Upper lobe of left lung (tissue), 6 donors: ENCODE measurements around the gene ATXN2. TPM values are rescaled to one million over a fixed set of nuclear protein-coding genes. Genes with fewer than 3 reads are reported as not detected.
"Not testable (repeated sequence)": the region's sequence is repeated elsewhere in the genome, so short reads cannot be mapped to it uniquely, and the experiment has no call there.

Source experiments
- ATAC-seq, 2 donors: fragments of 200-7000 bp; cut with Tn5 transposase; one replicate each; pipeline ENCODE4 v1.9.1; 2022; ENCODE audit warnings: mild to moderate bottlenecking in 2 of 2, moderate library complexity in 2 of 2; ENCODE audit not compliant: low FRiP score in 2 of 2
- DNase-seq, 2 donors: peaks; one replicate each; pipeline ENCODE4 v3.0.0-alpha.2; 2019 to 2020
- H3K27ac ChIP-seq, 4 donors: fragments of 200-600 bp; sonication (generic); one replicate each; pipeline ENCODE4 v1.5.1; 2016 to 2019
- H3K27me3 ChIP-seq, 4 donors: fragments of 200-600 bp; sonication (generic); one replicate each; pipeline ENCODE4 v1.5.1; 2017 to 2019
- H3K36me3 ChIP-seq, 4 donors: fragments of 200-600 bp; sonication (generic); one replicate each; pipeline ENCODE4 v1.5.1; 2016 to 2019
- H3K4me1 ChIP-seq, 4 donors: fragments of 200-600 bp; sonication (generic); one replicate each; pipeline ENCODE4 v1.5.1; 2018 to 2019
- H3K4me3 ChIP-seq, 4 donors: fragments of 200-600 bp; sonication (generic); one replicate each; pipeline ENCODE4 v1.5.1; 2017 to 2019; ENCODE audit warnings: mild to moderate bottlenecking in 2 of 4, moderate library complexity in 1 of 4
- H3K9me3 ChIP-seq, 4 donors: fragments of 200-600 bp; sonication (generic); one replicate each; pipeline ENCODE4 v1.5.1; 2018 to 2019
- EP300 ChIP-seq, 4 donors: sonication (generic); formaldehyde crosslinking; IDR thresholded peaks; one replicate each; pipeline ENCODE4 v1.5.1; 2017; ENCODE audit warnings: antibody characterized with exemption in 4 of 4, control low read depth in 2 of 4
- POLR2A ChIP-seq, 4 donors: fragments of 450-650 bp; IDR thresholded peaks; one replicate each; pipeline ENCODE4 v1.5.1; 2016 to 2017; ENCODE audit warnings: antibody characterized with exemption in 4 of 4, mild to moderate bottlenecking in 2 of 4
- POLR2AphosphoS5 ChIP-seq, 2 donors: sonication (generic); formaldehyde crosslinking; IDR thresholded peaks; one replicate each; pipeline ENCODE4 v1.5.1; 2017; ENCODE audit warnings: antibody characterized with exemption in 2 of 2
- WGBS, 2 donors: methylation state at CpG; one replicate each; pipeline ENCODE4 v1.1.5; 2017 to 2018; 5-methylcytosine and 5-hydroxymethylcytosine counted together
- small RNA-seq, 4 donors: library from RNA; depleted of rRNA; stranded (forward); fragments of <200 nt; gene quantifications; one replicate each; pipeline ENCODE3, GENCODE V24; 2016
- total RNA-seq, 6 donors: library from RNA; depleted of rRNA in 4 of 6; stranded (reverse); fragments of >200 nt in 4 of 6; gene quantifications; one replicate each; pipeline versions ENCODE4 v1.1.0 to v1.2.1, GENCODE V29; 2016 to 2021
- TF ChIP-seq, protein P1 (sequence below), 6 experiments: fragments of 450-650 bp in 4 of 6; fragments of 200-600 bp in 2 of 6; sonication (generic) in 2 of 6; IDR thresholded peaks; one replicate each; pipeline ENCODE4 v1.5.1; 2016 to 2019; ENCODE audit warnings: antibody characterized with exemption in 6 of 6
- donor health status: DM: no; HTN: no; CAD: no; lungs with moderate emphysema.
- donor health status: DM: no; HTN: yes; CAD: no; lungs with severe emphysema.

Gene ATXN2
- total RNA-seq, 6 donors from 2014 or later, result 50.7 to 189 (median 75.2) TPM

DNA sequence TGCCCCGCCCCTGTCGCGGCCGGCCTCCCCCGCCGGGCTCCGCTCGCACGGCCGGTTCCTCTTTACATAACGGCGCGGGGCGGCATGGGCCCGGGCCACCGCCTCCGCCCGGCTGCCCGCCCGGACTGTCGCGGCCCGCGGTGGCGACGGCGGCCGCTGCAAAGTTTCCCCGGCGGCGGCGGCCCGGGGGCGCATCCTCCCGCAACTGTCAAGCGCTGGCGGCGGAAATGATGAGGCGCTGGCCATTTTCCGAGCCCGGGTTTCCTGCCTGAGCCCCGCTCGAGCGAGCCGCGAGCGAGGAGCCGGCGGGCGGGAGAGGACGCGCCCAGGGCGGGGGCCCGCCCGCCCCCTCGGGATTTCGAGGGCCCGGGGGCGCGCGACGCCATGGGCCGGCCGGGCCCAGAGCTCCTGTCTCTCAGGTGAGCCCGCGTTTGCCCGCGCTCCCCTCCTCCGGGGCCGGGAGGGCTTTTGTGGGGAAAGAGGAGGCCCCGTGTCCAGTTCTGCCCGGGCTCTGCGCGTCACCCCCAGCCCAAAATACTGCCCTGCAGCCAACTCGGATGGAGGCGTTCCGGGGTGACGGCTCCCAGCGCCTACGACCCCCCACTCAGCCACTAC is 193.1 kb downstream of the ATXN2 start, which contains the start of gene SH2B3:
Gene SH2B3 (plus strand): TSS at position 65 of the 615 bp plus-strand sequence. CDS start 12,223 bp downstream, outside the sequence.
- Histone ChIP-seq H3K36me3 (no peaks in the 10 kb centered on the region), H3K27ac (peak within 1 kb of the TSS; percentile 91 to 96 (median 93)), H3K4me1 (peaks cover 62 to 77% (median 75%) of the 10 kb centered on the region in 4 donors), H3K9me3 (no peaks in the 10 kb centered on the region), H3K4me3 (peak within 1 kb of the TSS; percentile 79 to 97 (median 87)), H3K27me3 (no peaks in the 10 kb centered on the region)
- DNase-seq (no peak), ATAC-seq (peak in 1 of 2 donors; percentile 28)
- peak in 3 of 4 donors; percentile 67 to 85 (median 72) for TF ChIP-seq POLR2A (IDR thresholded peaks at IDR 0.05)
- TF ChIP-seq POLR2AphosphoS5 (IDR thresholded peaks at IDR 0.05), result peak in 1 of 2 donors; percentile 53
- TF ChIP-seq, protein P1, sequence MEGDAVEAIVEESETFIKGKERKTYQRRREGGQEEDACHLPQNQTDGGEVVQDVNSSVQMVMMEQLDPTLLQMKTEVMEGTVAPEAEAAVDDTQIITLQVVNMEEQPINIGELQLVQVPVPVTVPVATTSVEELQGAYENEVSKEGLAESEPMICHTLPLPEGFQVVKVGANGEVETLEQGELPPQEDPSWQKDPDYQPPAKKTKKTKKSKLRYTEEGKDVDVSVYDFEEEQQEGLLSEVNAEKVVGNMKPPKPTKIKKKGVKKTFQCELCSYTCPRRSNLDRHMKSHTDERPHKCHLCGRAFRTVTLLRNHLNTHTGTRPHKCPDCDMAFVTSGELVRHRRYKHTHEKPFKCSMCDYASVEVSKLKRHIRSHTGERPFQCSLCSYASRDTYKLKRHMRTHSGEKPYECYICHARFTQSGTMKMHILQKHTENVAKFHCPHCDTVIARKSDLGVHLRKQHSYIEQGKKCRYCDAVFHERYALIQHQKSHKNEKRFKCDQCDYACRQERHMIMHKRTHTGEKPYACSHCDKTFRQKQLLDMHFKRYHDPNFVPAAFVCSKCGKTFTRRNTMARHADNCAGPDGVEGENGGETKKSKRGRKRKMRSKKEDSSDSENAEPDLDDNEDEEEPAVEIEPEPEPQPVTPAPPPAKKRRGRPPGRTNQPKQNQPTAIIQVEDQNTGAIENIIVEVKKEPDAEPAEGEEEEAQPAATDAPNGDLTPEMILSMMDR (IDR thresholded peaks at IDR 0.05), result no peak
- TF ChIP-seq EP300 (IDR thresholded peaks at IDR 0.05), result no peak
- WGBS, 2 donors, result 0% methylated on average over 8 of the region's 80 CpGs; no CpG with 5 or more reads in 1 of the 2 donors

DNA sequence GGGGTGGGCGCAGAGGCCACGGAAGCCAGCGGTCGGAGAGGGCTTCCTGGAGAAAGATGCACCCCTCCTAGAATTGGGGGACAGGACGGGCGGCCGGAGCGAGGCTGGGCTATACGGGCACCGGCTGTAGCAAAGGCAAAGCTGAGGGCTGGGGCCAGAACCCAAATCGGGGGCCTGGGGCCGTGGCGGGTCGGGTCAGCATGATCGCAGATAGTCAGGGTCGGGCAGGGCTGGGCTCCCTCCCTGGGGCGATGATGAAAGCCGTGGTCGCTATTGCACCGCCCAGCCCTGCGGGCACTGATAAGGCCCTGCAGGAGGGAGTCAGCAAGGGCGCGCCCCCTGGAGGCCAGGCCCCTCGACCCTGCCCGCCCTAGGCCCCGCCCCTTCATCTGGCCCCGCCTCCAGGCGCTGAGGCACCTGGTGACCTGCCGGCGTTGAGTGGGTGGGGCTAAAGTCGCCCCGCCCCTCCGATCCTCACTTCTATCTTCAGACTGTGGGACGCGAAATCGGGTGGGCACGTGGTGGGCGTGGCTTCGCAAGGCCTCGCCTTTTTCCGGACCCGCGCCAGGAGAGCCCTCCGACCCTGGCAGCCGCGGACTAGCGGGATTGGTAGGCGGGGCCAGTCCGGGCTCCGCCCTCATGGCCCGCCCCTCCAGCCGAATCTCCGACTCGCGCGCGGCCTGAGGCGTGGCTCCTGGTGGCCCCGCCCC is 193.8 kb downstream of the ATXN2 start:
- 1 to 2% methylated on average over 10 to 14 of the region's 59 CpGs for WGBS, 2 donors

DNA sequence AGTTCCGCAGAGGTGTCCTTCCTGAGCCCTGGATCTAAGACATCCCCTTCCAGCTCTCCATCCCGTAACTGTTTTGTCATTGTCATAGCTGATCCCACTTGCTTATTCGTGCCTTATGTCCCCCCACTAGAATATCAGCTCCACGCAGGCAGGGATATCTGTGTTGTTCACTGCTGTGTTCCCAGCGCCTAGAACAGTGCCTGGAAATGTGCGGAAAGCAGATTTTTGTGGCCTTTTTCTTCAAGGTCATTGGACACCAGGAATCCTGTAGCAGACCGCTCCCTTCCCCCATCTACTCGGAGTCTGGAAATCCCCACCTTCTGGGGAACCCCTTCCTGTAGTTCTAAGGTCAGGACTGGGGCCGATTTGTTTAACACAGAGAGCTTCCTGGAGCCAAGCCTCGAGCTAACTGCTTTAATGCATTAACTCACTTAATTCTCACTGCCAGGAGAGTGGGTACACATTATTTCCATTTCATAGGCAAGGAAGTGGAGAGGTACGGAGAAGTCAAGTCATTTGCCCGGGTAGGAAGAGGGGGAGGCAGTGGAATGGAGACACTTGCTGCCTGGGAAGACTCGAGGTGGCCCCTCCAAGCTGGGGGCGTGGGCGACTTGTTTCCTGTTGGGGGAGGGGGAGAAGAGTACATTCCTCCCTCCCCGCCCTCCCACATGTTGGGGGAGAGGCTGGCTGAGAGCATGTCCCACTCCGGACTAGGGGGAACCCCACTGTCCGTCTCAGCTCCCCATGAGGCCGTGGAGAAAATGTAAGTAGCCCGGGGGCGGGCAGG is 194.6 kb downstream of the ATXN2 start:
- Histone ChIP-seq H3K27me3 (no peaks in the 10 kb centered on the region), H3K9me3 (no peaks in the 10 kb centered on the region), H3K36me3 (no peaks in the 10 kb centered on the region), H3K4me1 (peaks cover 48 to 62% (median 61%) of the 10 kb centered on the region in 4 donors), H3K4me3 (peak overlapping the region; percentile 8 to 97 (median 87)), H3K27ac (peak overlapping the region; percentile 91 to 96 (median 93))
- peak in 1 of 2 donors; percentile 48 for DNase-seq
- no peak for ATAC-seq
- TF ChIP-seq POLR2AphosphoS5 (IDR thresholded peaks at IDR 0.05), result no peak
- TF ChIP-seq, protein P1 (IDR thresholded peaks at IDR 0.05), result no peak
- TF ChIP-seq EP300 (IDR thresholded peaks at IDR 0.05), result no peak
- TF ChIP-seq POLR2A (IDR thresholded peaks at IDR 0.05), result no peak
- WGBS, 2 donors, result 27% methylated on average over 17 to 21 of the region's 21 CpGs

More for the DNA sequence above, 193.8 kb downstream of the ATXN2 start:
- TF ChIP-seq, protein P1 (IDR thresholded peaks at IDR 0.05), result peak; percentile 53 to 89 (median 78)
- TF ChIP-seq EP300 (IDR thresholded peaks at IDR 0.05) (no peak), POLR2A (IDR thresholded peaks at IDR 0.05) (peak in 1 of 4 donors; percentile 44), POLR2AphosphoS5 (IDR thresholded peaks at IDR 0.05) (peak; percentile 27 to 71)
- no peaks in the 10 kb centered on the region for H3K27me3 ChIP-seq
- peak overlapping the region; percentile 91 to 96 (median 93) for H3K27ac ChIP-seq
- H3K4me3 ChIP-seq, result peak overlapping the region; percentile 8 to 97 (median 87)
- ATAC-seq, result peak; percentile 92 to 95
- peaks cover 56 to 70% (median 69%) of the 10 kb centered on the region in 4 donors for H3K4me1 ChIP-seq
- peak; percentile 99 for DNase-seq
- H3K36me3 ChIP-seq, result no peaks in the 10 kb centered on the region
- no peaks in the 10 kb centered on the region for H3K9me3 ChIP-seq

DNA sequence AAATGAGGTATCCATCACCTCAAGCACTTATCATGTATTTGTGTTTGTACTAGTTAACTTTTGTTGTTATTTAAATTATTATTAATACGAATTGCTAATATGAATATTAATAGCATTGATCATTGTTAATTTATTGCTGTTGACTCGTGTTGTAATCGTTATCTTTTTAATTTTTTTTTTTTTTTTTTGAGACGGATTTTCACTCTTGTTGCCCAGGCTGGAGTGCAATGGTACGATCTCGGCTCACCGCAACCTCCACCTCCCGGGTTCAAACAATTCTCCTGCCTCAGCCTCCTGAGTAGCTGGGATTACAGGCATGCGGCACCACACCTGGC is 196.7 kb downstream of the ATXN2 start:
- not testable (repeated sequence) for H3K36me3 ChIP-seq, DNase-seq, ATAC-seq, H3K9me3 ChIP-seq, H3K27me3 ChIP-seq
- 76 to 81% methylated on average over 9 of the region's 9 CpGs for WGBS, 2 donors
- Histone ChIP-seq H3K4me1 (peaks cover 29 to 50% (median 43%) of the 10 kb centered on the region in 4 donors), H3K4me3 (peak overlapping the region in 1 of 4 donors; percentile 28), H3K27ac (peak overlapping the region; percentile 91 to 96 (median 93))

Small RNA genes lying within 50 kb of the gene (small RNA-seq; reads per million reads assigned to genes)
- 0 reads per million in 4 donors for gene RF00066

Other genes with a start within 250 kb of the ATXN2 start
- gene PHETA1, start 230.2 kb downstream of the ATXN2 start, total RNA-seq, result 10 to 100 TPM in 5 of 6 donors, 1 to 10 TPM in 1; 9.1 to 24.6 (median 21.2) TPM
- 100 to 1,000 TPM in 1 of 6 donors, 10 to 100 TPM in 5; 24.8 to 128 (median 52.5) TPM for gene SH2B3, start 193.4 kb downstream of the ATXN2 start, total RNA-seq
- 10 to 100 TPM; 11.0 to 17.8 (median 15.5) TPM for gene BRAP, start 86.6 kb upstream of the ATXN2 start, total RNA-seq
- 10 to 100 TPM; 16.7 to 83.8 (median 27.0) TPM for gene ACAD10, start 86.7 kb upstream of the ATXN2 start, total RNA-seq
- gene ALDH2, start 167.6 kb upstream of the ATXN2 start, total RNA-seq, result 100 to 1,000 TPM; 138 to 573 (median 265) TPM
- gene MAPKAPK5, start 242.9 kb upstream of the ATXN2 start, total RNA-seq, result 10 to 100 TPM; 27.2 to 60.8 (median 42.3) TPM